Measurements from ENCODE around the gene GLP1R. TPM values are rescaled to one million over a fixed set of nuclear protein-coding genes. Genes with fewer than 3 reads are reported as not detected.

The GLP1R gene
- total RNA-seq, 1 experiment from 2014 or later: not detected

DNA sequence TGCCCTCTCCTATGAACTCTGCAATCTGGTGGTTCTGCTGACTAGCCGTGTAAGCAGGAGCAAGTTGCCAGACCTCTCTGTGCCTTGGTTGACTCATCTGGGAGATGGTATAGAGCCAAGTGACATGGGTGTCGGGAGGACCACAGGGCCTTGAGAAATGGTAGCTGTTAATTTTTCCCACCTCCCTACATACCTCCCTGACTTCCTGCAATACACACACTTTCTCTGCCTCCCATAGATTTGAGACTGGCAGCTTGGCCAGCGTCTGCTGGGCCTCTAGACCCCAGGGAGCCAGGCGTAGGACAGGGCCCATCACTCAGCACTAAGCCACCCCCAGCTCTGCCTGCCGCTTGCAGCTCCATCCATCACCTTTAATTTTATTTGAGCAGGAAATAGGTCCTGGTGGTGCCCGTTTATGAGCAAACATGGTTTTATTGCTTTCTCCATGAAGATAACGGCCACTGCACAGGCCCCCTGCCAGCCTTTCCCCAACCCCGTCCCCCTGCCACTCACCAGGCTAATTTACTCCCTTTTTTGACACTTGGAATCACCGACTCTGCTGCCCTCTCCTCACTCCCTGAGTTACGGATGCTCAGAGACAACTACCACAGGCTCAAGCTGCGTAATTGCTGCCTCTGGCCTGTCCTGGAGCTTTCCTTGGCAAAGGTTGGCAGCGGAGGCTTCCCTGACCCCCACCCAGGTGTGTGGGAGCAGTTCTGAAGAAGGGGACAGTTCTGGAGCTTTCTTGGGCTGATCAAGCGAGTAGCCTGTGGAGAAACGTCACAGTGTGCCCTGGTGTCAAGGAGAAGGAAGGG is 11.1 kb downstream of the GLP1R start:
- TF ChIP-seq JUND (IDR thresholded peaks at IDR 0.05) (no peak), EGR1 (IDR thresholded peaks at IDR 0.05; ENCODE audit: low read depth) (no peak), TCF7L2 (IDR thresholded peaks at IDR 0.05; ENCODE audit: borderline replicate concordance, extremely low read depth, insufficient read depth, insufficient read length) (no peak), YY1 (IDR thresholded peaks at IDR 0.05; ENCODE audit: extremely low read depth, insufficient replicate concordance, low read depth, low read length) (no peak), ZFX (IDR thresholded peaks at IDR 0.05) (no peak), EZH2phosphoT487 (IDR thresholded peaks at IDR 0.05; ENCODE audit: borderline replicate concordance) (no peak), REST (IDR thresholded peaks at IDR 0.05; ENCODE audit: low read depth) (no peak), CTCF (IDR thresholded peaks at IDR 0.05 in 2 of 3, conservative IDR thresholded peaks at IDR 0.05 in 1 of 3; ENCODE audit: borderline replicate concordance in 1 of 3, insufficient read depth in 1 of 3, low read depth in 2 of 3, low read length in 2 of 3) (no peak), FOSL1 (IDR thresholded peaks at IDR 0.05; ENCODE audit: low read depth) (no peak), POLR2AphosphoS5 (IDR thresholded peaks at IDR 0.05; ENCODE audit: low read depth, low read length) (no peak), ELF1 (IDR thresholded peaks at IDR 0.05; ENCODE audit: borderline replicate concordance, low read depth) (no peak), SP1 (IDR thresholded peaks at IDR 0.05; ENCODE audit: low read depth) (no peak), SIN3A (IDR thresholded peaks at IDR 0.05; ENCODE audit: low read depth) (no peak), SRF (IDR thresholded peaks at IDR 0.05; ENCODE audit: low read depth) (no peak), RAD21 (IDR thresholded peaks at IDR 0.05; ENCODE audit: low read depth) (no peak)
- TF ChIP-seq, protein P1, sequence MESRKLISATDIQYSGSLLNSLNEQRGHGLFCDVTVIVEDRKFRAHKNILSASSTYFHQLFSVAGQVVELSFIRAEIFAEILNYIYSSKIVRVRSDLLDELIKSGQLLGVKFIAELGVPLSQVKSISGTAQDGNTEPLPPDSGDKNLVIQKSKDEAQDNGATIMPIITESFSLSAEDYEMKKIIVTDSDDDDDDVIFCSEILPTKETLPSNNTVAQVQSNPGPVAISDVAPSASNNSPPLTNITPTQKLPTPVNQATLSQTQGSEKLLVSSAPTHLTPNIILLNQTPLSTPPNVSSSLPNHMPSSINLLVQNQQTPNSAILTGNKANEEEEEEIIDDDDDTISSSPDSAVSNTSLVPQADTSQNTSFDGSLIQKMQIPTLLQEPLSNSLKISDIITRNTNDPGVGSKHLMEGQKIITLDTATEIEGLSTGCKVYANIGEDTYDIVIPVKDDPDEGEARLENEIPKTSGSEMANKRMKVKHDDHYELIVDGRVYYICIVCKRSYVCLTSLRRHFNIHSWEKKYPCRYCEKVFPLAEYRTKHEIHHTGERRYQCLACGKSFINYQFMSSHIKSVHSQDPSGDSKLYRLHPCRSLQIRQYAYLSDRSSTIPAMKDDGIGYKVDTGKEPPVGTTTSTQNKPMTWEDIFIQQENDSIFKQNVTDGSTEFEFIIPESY (IDR thresholded peaks at IDR 0.05; ENCODE audit: extremely low read depth, insufficient replicate concordance, low read length): no peak
- ChIA-PET RAD21 (ENCODE audit: low non-redundant PET in 1 of 2, low total read pairs in 2 of 2, uncharacterized antibody in 2 of 2, unreplicated experiment in 2 of 2) (no interaction called here), POLR2A (no interaction called here), CTCF (no interaction called here)
- Histone ChIP-seq H4K20me1 (ENCODE audit: insufficient read depth) (no peaks in the 10 kb centered on the region), H3K27ac (ENCODE audit: low read depth, low read length) (no peak overlapping the region), H3K9me3 (ENCODE audit: control insufficient read depth in 1 of 2, insufficient read depth in 1 of 2, low read depth in 1 of 2, low read length in 2 of 2) (no peaks in the 10 kb centered on the region), H3K4me1 (ENCODE audit: control insufficient read depth in 1 of 2, insufficient read depth in 2 of 2, low read length in 2 of 2) (no peaks in the 10 kb centered on the region), H3K36me3 (ENCODE audit: control insufficient read depth in 1 of 2, insufficient read depth in 2 of 2, low read length in 2 of 2) (no peaks in the 10 kb centered on the region), H3K79me2 (ENCODE audit: insufficient read depth, low read length) (no peaks in the 10 kb centered on the region), H3K9me2 (ENCODE audit: insufficient read depth) (no peaks in the 10 kb centered on the region), H3K9ac (ENCODE audit: low read length) (no peak overlapping the region), H2AFZ (ENCODE audit: low read depth, low read length, poor library complexity, severe bottlenecking) (no peak overlapping the region), H3K4me3 (replicated peaks in 1 of 2; ENCODE audit: low read depth in 1 of 2, low read length in 2 of 2) (no peak overlapping the region), H3K27me3 (ENCODE audit: insufficient read depth, low read length) (peaks cover 19% of the 10 kb centered on the region), H3K4me2 (ENCODE audit: low read length) (no peak overlapping the region)
- no TSS peak for BruUV-seq (replicated peaks)
- intact Hi-C loops (cut with micrococcal nuclease): no loop called here
- ATAC-seq: no peak
- no peak for DNase-seq (ENCODE audit: low read depth, low spot score)
